Glutamatergic neuron (in vitro differentiated cells): Measurements from ENCODE around the gene TSPAN14. TPM values are rescaled to one million over a fixed set of nuclear protein-coding genes. Genes with fewer than 3 reads are reported as not detected.

Source experiments
- DNase-seq: peaks from one replicate; pipeline ENCODE4 v3.0.0; 2022
- H3K27ac Mint-ChIP-seq: one replicate; pipeline ENCODE4 v1.8.0; 2020; ENCODE audit warnings: mild to moderate bottlenecking, mixed read lengths, inconsistent platforms; ENCODE audit not compliant: unreplicated experiment
- H3K27me3 Mint-ChIP-seq: one replicate; pipeline ENCODE4 v1.8.0; 2020; ENCODE audit warnings: mild to moderate bottlenecking, moderate library complexity, mixed read lengths, inconsistent platforms; ENCODE audit not compliant: unreplicated experiment
- H3K36me3 Mint-ChIP-seq: one replicate; pipeline ENCODE4 v1.8.0; 2020; ENCODE audit warnings: mild to moderate bottlenecking, mixed read lengths, inconsistent platforms; ENCODE audit not compliant: unreplicated experiment
- H3K4me1 Mint-ChIP-seq: one replicate; pipeline ENCODE4 v1.8.0; 2020; ENCODE audit warnings: mild to moderate bottlenecking, low read depth, mixed read lengths, inconsistent platforms; ENCODE audit not compliant: unreplicated experiment
- H3K4me3 Mint-ChIP-seq: one replicate; pipeline ENCODE4 v1.8.0; 2020; ENCODE audit warnings: mild to moderate bottlenecking, mixed read lengths, inconsistent platforms; ENCODE audit not compliant: unreplicated experiment
- H3K9me3 Mint-ChIP-seq: one replicate; pipeline ENCODE4 v1.8.0; 2020; ENCODE audit warnings: mild to moderate bottlenecking, moderate library complexity, mixed read lengths, inconsistent platforms; ENCODE audit not compliant: unreplicated experiment
- total RNA-seq: library from RNA; stranded (reverse); fragmentation: NEBNext Ultra II Directional; extraction: Animal tissue kit (Norgen Biotek cat#: 25700); gene quantifications from one replicate; pipeline ENCODE4 v1.2.1, GENCODE V29; 2021; ENCODE audit not compliant: unreplicated experiment
- TF ChIP-seq, protein P1 (sequence below): fragments of 200-600 bp; sonication (generic); IDR thresholded peaks from one replicate; pipeline ENCODE4 v1.5.0; 2021; ENCODE audit not compliant: partially characterized antibody, unreplicated experiment

Gene TSPAN14
- total RNA-seq, 1 donor from 2014 or later = 141 TPM

GRCh38 chr10:80512031-80512526 lies 58.0 kb downstream of the TSPAN14 start:
- H3K27me3 Mint-ChIP-seq = peaks cover 14% of the 10 kb centered on the region
- no peak overlapping the region for H3K4me3 Mint-ChIP-seq
- H3K9me3 Mint-ChIP-seq = peaks cover 5% of the 10 kb centered on the region
- H3K4me1 Mint-ChIP-seq = peaks cover 6% of the 10 kb centered on the region
- TF ChIP-seq, protein P1, sequence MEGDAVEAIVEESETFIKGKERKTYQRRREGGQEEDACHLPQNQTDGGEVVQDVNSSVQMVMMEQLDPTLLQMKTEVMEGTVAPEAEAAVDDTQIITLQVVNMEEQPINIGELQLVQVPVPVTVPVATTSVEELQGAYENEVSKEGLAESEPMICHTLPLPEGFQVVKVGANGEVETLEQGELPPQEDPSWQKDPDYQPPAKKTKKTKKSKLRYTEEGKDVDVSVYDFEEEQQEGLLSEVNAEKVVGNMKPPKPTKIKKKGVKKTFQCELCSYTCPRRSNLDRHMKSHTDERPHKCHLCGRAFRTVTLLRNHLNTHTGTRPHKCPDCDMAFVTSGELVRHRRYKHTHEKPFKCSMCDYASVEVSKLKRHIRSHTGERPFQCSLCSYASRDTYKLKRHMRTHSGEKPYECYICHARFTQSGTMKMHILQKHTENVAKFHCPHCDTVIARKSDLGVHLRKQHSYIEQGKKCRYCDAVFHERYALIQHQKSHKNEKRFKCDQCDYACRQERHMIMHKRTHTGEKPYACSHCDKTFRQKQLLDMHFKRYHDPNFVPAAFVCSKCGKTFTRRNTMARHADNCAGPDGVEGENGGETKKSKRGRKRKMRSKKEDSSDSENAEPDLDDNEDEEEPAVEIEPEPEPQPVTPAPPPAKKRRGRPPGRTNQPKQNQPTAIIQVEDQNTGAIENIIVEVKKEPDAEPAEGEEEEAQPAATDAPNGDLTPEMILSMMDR = no peak
- no peaks in the 10 kb centered on the region for H3K36me3 Mint-ChIP-seq
- DNase-seq = no peak
- H3K27ac Mint-ChIP-seq = no peak overlapping the region

DNA sequence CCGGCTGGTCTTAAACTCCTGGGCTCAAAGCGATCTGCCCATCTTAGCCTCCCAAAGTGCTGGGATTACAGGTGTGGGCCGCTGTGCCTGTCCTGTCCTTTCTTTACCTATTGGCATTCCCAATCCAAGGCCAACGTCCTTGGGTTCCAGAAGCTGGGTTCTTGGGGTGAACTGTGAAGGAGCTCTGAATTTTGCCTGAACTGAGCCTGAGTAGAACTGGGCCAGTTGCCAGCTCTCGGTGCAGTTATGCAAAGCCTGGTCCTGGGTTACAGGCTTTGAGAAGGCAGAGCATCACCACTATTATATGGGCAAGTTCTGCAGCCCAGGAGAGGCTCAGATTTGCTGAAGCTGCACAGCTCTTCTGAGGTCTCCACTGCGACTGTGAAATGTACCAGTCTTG lies 59.0 kb downstream of the TSPAN14 start:
- Mint-ChIP-seq H3K9me3 (peaks cover 3% of the 10 kb centered on the region), H3K27me3 (peaks cover 14% of the 10 kb centered on the region), H3K4me3 (no peak overlapping the region), H3K27ac (no peak overlapping the region), H3K36me3 (no peaks in the 10 kb centered on the region), H3K4me1 (peaks cover 4% of the 10 kb centered on the region)
- DNase-seq = no peak
- TF ChIP-seq, protein P1 = no peak

- H3K27me3 Mint-ChIP-seq = peaks cover 18% of the 10 kb centered on the region
- peaks cover 13% of the 10 kb centered on the region for H3K36me3 Mint-ChIP-seq
- TF ChIP-seq, protein P1 = no peak
- H3K27ac Mint-ChIP-seq = no peak overlapping the region
- DNase-seq = no peak
- peaks cover 7% of the 10 kb centered on the region for H3K9me3 Mint-ChIP-seq
- peaks cover 17% of the 10 kb centered on the region for H3K4me1 Mint-ChIP-seq
- no peak overlapping the region for H3K4me3 Mint-ChIP-seq
These were observed 61.4 kb downstream of the TSPAN14 start for GRCh38 chr10:80515511-80515910.

DNA sequence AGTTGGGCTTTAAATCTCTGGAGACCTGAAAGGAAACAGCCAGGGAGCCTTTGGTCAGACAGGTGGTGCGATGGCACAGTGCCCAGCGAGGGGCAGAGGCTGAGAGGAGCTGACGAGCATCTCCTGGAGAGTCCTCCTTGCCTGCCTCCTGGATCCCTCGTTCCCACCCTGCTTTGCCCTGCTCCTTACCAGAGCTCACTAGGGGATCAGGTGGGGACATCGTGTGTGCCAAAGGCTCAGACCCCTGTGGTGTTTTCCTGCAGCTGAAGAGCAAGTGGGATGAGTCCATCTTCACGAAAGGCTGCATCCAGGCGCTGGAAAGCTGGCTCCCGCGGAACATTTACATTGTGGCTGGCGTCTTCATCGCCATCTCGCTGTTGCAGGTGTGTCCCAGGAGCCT lies 61.8 kb downstream of the TSPAN14 start:
- Mint-ChIP-seq H3K4me1 (peaks cover 22% of the 10 kb centered on the region), H3K9me3 (peaks cover 11% of the 10 kb centered on the region), H3K36me3 (peaks cover 13% of the 10 kb centered on the region), H3K27me3 (peaks cover 21% of the 10 kb centered on the region), H3K27ac (no peak overlapping the region), H3K4me3 (no peak overlapping the region)
- DNase-seq = no peak
- TF ChIP-seq, protein P1 = no peak

GRCh38 chr10:80516506-80517075 lies 62.5 kb downstream of the TSPAN14 start:
- TF ChIP-seq, protein P1 = no peak
- peaks cover 20% of the 10 kb centered on the region for H3K27me3 Mint-ChIP-seq
- no peak for DNase-seq
- peaks cover 25% of the 10 kb centered on the region for H3K4me1 Mint-ChIP-seq
- H3K27ac Mint-ChIP-seq = no peak overlapping the region
- H3K9me3 Mint-ChIP-seq = peaks cover 11% of the 10 kb centered on the region
- peaks cover 13% of the 10 kb centered on the region for H3K36me3 Mint-ChIP-seq
- H3K4me3 Mint-ChIP-seq = no peak overlapping the region
